H1 (cell line): ENCODE measurements around the gene TBC1D22A.

ENCODE experiments used
- ATF3 ChIP-seq: IDR thresholded peaks from 2 replicates; pipeline ENCODE4 v1.6.1; 2011; ENCODE audit warnings: low read depth, mild to moderate bottlenecking, low read length; ENCODE audit not compliant: insufficient read depth
- CHD7 ChIP-seq: fragments of 300-600 bp; sonication (generic); IDR thresholded peaks from 2 replicates; pipeline ENCODE4 v1.7.1; 2012; ENCODE audit warnings: low read length, moderate library complexity, mild to moderate bottlenecking, inconsistent platforms; ENCODE audit not compliant: insufficient replicate concordance
- CREB1 ChIP-seq: IDR thresholded peaks from 2 replicates; pipeline ENCODE4 v1.6.1; 2012; ENCODE audit warnings: inconsistent platforms
- CTCF ChIP-seq, 3 experiments: IDR thresholded peaks; 1 replicate in 2 of 3; 2 replicates in 1 of 3; pipeline versions ENCODE4 v1.5.1 to v1.6.1; 2011; ENCODE audit warnings: low read length in 3 of 3, mild to moderate bottlenecking in 3 of 3, inconsistent platforms in 2 of 3, low read depth in 1 of 3, moderate library complexity in 1 of 3; ENCODE audit not compliant: insufficient read depth in 1 of 3; ENCODE audit errors: control extremely low read depth in 1 of 3
- EZH2 ChIP-seq: fragments of 200-600 bp; sonication (generic); IDR thresholded peaks from 2 replicates; pipeline ENCODE4 v1.7.1; 2012; ENCODE audit warnings: low read depth, mild to moderate bottlenecking, moderate library complexity, low read length, inconsistent platforms; ENCODE audit not compliant: severe bottlenecking
- GTF2F1 ChIP-seq: IDR thresholded peaks from 2 replicates; pipeline ENCODE4 v1.6.1; 2012; ENCODE audit warnings: low read depth, low read length, improper control_type of control experiment, borderline replicate concordance
- MAX ChIP-seq: IDR thresholded peaks from 2 replicates; pipeline ENCODE4 v1.6.1; 2012; ENCODE audit warnings: inconsistent platforms
- POLR2A ChIP-seq, 2 experiments: IDR thresholded peaks; 1 replicate in 1 of 2; 2 replicates in 1 of 2; pipeline ENCODE4 v1.6.1; 2011; ENCODE audit warnings: low read depth in 2 of 2, low read length in 2 of 2, mild to moderate bottlenecking in 2 of 2; ENCODE audit errors: control extremely low read depth in 1 of 2
- POLR2AphosphoS5 ChIP-seq: IDR thresholded peaks from 2 replicates; pipeline ENCODE4 v1.6.1; 2011; ENCODE audit warnings: low read depth, low read length
- RAD21 ChIP-seq, 2 experiments: IDR thresholded peaks in 1 of 2; conservative IDR thresholded peaks in 1 of 2; 2 replicates each; pipeline ENCODE4 v1.6.1; 2011; ENCODE audit warnings: low read depth in 2 of 2, low read length in 2 of 2, improper control_type of control experiment in 1 of 2, inconsistent platforms in 1 of 2, mild to moderate bottlenecking in 1 of 2, moderate library complexity in 1 of 2
- RFX5 ChIP-seq: IDR thresholded peaks from 2 replicates; pipeline ENCODE4 v1.6.1; 2011; ENCODE audit warnings: low read depth, low read length, improper control_type of control experiment, borderline replicate concordance
- RXRA ChIP-seq: IDR thresholded peaks from 2 replicates; pipeline ENCODE4 v1.6.1; 2011; ENCODE audit warnings: low read depth, mild to moderate bottlenecking, low read length, moderate library complexity; ENCODE audit not compliant: insufficient read depth
- SRF ChIP-seq: IDR thresholded peaks from 2 replicates; pipeline ENCODE4 v1.6.1; 2011; ENCODE audit warnings: mild to moderate bottlenecking, low read depth, low read length, moderate library complexity
- YY1 ChIP-seq: IDR thresholded peaks from 2 replicates; pipeline ENCODE4 v1.6.1; 2011; ENCODE audit warnings: low read depth, mild to moderate bottlenecking, low read length

GRCh38 chr22:46905834-46906233, 143.4 kb downstream of the TBC1D22A start:
- TF ChIP-seq CHD7 (no peak), RFX5 (no peak), CREB1 (no peak), POLR2A (IDR thresholded peaks at IDR 0.05; ENCODE audit: control extremely low read depth in 1 of 2, low read depth in 2 of 2, low read length in 2 of 2) (no peak), CTCF (IDR thresholded peaks at IDR 0.05; ENCODE audit: control extremely low read depth in 1 of 3, insufficient read depth in 1 of 3, low read depth in 1 of 3, low read length in 3 of 3) (no peak), YY1 (no peak), RXRA (no peak), RAD21 (IDR thresholded peaks at IDR 0.05 in 1 of 2, conservative IDR thresholded peaks at IDR 0.05 in 1 of 2; ENCODE audit: low read depth in 2 of 2, low read length in 2 of 2) (no peak), POLR2AphosphoS5 (no peak), EZH2 (no peak), ATF3 (no peak), SRF (no peak), MAX (no peak), GTF2F1 (no peak)
